A549 treated with RU486 at 1 μM for 4 hours (cell line): ENCODE measurements around the gene EFS. TPM values are rescaled to one million over a fixed set of nuclear protein-coding genes. Genes with fewer than 3 reads are reported as not detected.

Source experiments
- total RNA-seq: library from RNA; stranded (reverse); fragments of 200-300 nt; extraction: Qiagen RNA extraction; gene quantifications from 5 replicates; pipeline ENCODE4 v1.2.3, GENCODE V29; 2022; ENCODE audit warnings: low read depth

The EFS gene
- not detected in 5 replicates for total RNA-seq

GRCh38 chr14:23365036-23365731 is at the start of gene EFS:
Gene EFS (minus strand): TSS chr14:23365172. CDS start chr14:23365025, 147 bp downstream.

GRCh38 chr14:23407516-23408306 is 42.7 kb upstream of the EFS start, which contains the start of gene MYH6:
Gene MYH6 (minus strand): TSS chr14:23408273. CDS start chr14:23407223, 1,050 bp downstream.

GRCh38 chr14:23376482-23377197 is 11.7 kb upstream of the EFS start, which contains the start of gene CMTM5:
Gene CMTM5 (plus strand): TSS chr14:23377046. CDS start chr14:23377252, 206 bp downstream.

GRCh38 chr14:23372509-23372908 is 7.5 kb upstream of the EFS start, which contains the start of gene IL25:
Gene IL25 (plus strand): TSS chr14:23372809.

GRCh38 chr14:23352506-23353432 is 12.2 kb downstream of the EFS start, which contains the start of gene SLC22A17:
Gene SLC22A17 (minus strand): TSS chr14:23352887.

GRCh38 chr14:23320584-23321571 is 44.1 kb downstream of the EFS start, which contains the start of gene PABPN1:
Gene PABPN1 (plus strand): TSS chr14:23321457. CDS start chr14:23321470, 13 bp downstream.

GRCh38 chr14:23306412-23307145 is 58.4 kb downstream of the EFS start, which contains the start of gene BCL2L2:
Gene BCL2L2 (plus strand): TSS chr14:23306833. CDS start chr14:23307768, 935 bp downstream.

Other genes starting within 250 kb of the EFS start
- gene CEBPE, start 245.9 kb downstream of the EFS start, total RNA-seq: not detected in 5 replicates
- 0.27 to 0.80 TPM (median 0.55 TPM) in 5 replicates for gene SLC7A8, start 181.5 kb downstream of the EFS start, total RNA-seq
- gene RNF212B, start 127.2 kb downstream of the EFS start, total RNA-seq: not detected in 5 replicates
- 6.8 to 9.3 TPM (median 7.4 TPM) in 5 replicates for gene HOMEZ, start 79.0 kb downstream of the EFS start, total RNA-seq
- gene PPP1R3E, start 62.3 kb downstream of the EFS start, total RNA-seq: 3.5 to 6.1 TPM (median 4.6 TPM) in 5 replicates
- 18.6 to 22.7 TPM (median 21.0 TPM) in 5 replicates for gene BCL2L2, start 58.3 kb downstream of the EFS start, total RNA-seq
- 133 to 164 TPM (median 158 TPM) in 5 replicates for gene PABPN1, start 43.7 kb downstream of the EFS start, total RNA-seq
- 5.2 to 8.9 TPM (median 6.8 TPM) in 5 replicates for gene SLC22A17, start 12.3 kb downstream of the EFS start, total RNA-seq
- gene IL25, start 7.6 kb upstream of the EFS start, total RNA-seq: not detected in 5 replicates
- gene CMTM5, start 11.9 kb upstream of the EFS start, total RNA-seq: not detected in 5 replicates
- not detected in 5 replicates for gene MYH6, start 43.1 kb upstream of the EFS start, total RNA-seq
- not detected in 5 replicates for gene MYH7, start 70.5 kb upstream of the EFS start, total RNA-seq
- 58.7 to 78.0 TPM (median 71.2 TPM) in 5 replicates for gene NGDN, start 104.5 kb upstream of the EFS start, total RNA-seq
- gene ZFHX2, start 186.6 kb upstream of the EFS start, total RNA-seq: 0.88 to 2.1 TPM (median 1.2 TPM) in 5 replicates
- 11.8 to 13.8 TPM (median 12.7 TPM) in 5 replicates for gene THTPA, start 191.1 kb upstream of the EFS start, total RNA-seq
- 37.1 to 49.3 TPM (median 44.3 TPM) in 5 replicates for gene AP1G2, start 202.6 kb upstream of the EFS start, total RNA-seq
- gene JPH4, start 213.6 kb upstream of the EFS start, total RNA-seq: 0.03 TPM in 3 of 5 replicates, not detected in the others